ENCODE data around the gene CCDC167. TPM values are rescaled to one million over a fixed set of nuclear protein-coding genes. Genes with fewer than 3 reads are reported as not detected.

Gene CCDC167
- total and polyA plus RNA-seq, 10 of the 15 experiments (the other 5 are each of a cell fraction or from before 2014, with no cell fraction given), result 74.9 to 380 (median 137) TPM

- Histone ChIP-seq H2AFZ (ENCODE audit: control insufficient read depth, low read depth, low read length) (no peak overlapping the region), H3K27ac (ENCODE audit: control insufficient read depth, insufficient read depth) (peak overlapping the region; percentile 69), H3K4me2 (ENCODE audit: control insufficient read depth, insufficient read depth) (peak overlapping the region; percentile 38), H3K36me3 (ENCODE audit: control insufficient read depth in 2 of 2, insufficient read depth in 2 of 2, low read length in 1 of 2) (peaks cover 0 to 9% of the 10 kb centered on the region in 2 experiments), H3K79me2 (ENCODE audit: control insufficient read depth, insufficient read depth, low read length) (peaks cover 50% of the 10 kb centered on the region), H3K4me3 (no peak overlapping the region), H4K20me1 (ENCODE audit: control insufficient read depth, insufficient read depth) (no peaks in the 10 kb centered on the region), H3K27me3 (replicated peaks in 1 of 2; ENCODE audit: control insufficient read depth in 2 of 2, insufficient read depth in 2 of 2, low read length in 1 of 2) (no peaks in the 10 kb centered on the region), H3K9ac (ENCODE audit: control insufficient read depth, insufficient read depth, low read length) (no peak overlapping the region), H3K4me1 (ENCODE audit: control insufficient read depth, insufficient read depth, low read length) (peaks cover 71% of the 10 kb centered on the region), H3K9me3 (replicated peaks; ENCODE audit: control insufficient read depth, insufficient read depth, low read length) (no peaks in the 10 kb centered on the region; the same call in 2 of the 3 replicates)
- intact Hi-C loops (cut with micrococcal nuclease; ENCODE audit: unreplicated experiment) (no loop called here), in situ Hi-C loops (cut with MboI) (loop anchor here (10.0 kb wide), 1 partner anchor 62 kb away; no protein-coding TSS in a partner anchor)
- ChIA-PET CTCF (interaction anchor here (1.6 to 7.8 kb wide), 6 partner anchors 9 to 198 kb away, joined by 4 to 97 read pairs (median 13); no protein-coding TSS in a partner anchor), POLR2A (interaction anchor here (0.9 to 6.3 kb wide), 6 partner anchors 9 to 71 kb away, joined by 4 to 53 read pairs (median 9); partner anchors contain the start of gene CMTR1), SMC1A (ENCODE audit: uncharacterized antibody, unreplicated experiment) (interaction anchor here (1.6 to 7.0 kb wide), 9 partner anchors 15 to 193 kb away, joined by 3 to 92 read pairs (median 9); no protein-coding TSS in a partner anchor), RAD21 (ENCODE audit: unreplicated experiment) (interaction anchor here (2.0 to 4.1 kb wide), 6 partner anchors 24 to 72 kb away, joined by 9 to 32 read pairs (median 30); no protein-coding TSS in a partner anchor)
- BruUV-seq (replicated peaks), result no TSS peak
- WGBS (ENCODE audit: insufficient coverage, insufficient replicate concordance, low lambda C conversion rate, missing lambda C conversion rate), result 94% methylated on average over 38 of the region's 38 CpGs
- FAIRE-seq (no peak), DNase-seq (ENCODE audit: low read depth, low spot score) (no peak), ATAC-seq (no peak)
- TF ChIP-seq PRDM15 (CRISPR knock-in tag; IDR thresholded peaks at IDR 0.05) (no peak), ZBTB33 (IDR thresholded peaks at IDR 0.05) (peak; percentile 75), SPI1 (IDR thresholded peaks at IDR 0.05; ENCODE audit: borderline replicate concordance, insufficient read depth, low read depth, low read length) (no peak), IKZF1 (conservative IDR thresholded peaks at IDR 0.05) (peak; percentile 31; the same call in 1 of the 2 replicates), PAX8 (IDR thresholded peaks at IDR 0.05) (no peak), FOXK2 (IDR thresholded peaks at IDR 0.05) (no peak), HSF1 (IDR thresholded peaks at IDR 0.05; ENCODE audit: low read depth, low read length) (no peak), ZBTB11 (CRISPR knock-in tag; IDR thresholded peaks at IDR 0.05) (no peak), IKZF2 (IDR thresholded peaks at IDR 0.05) (peak in 1 of 2 experiments; percentile 6; a peak in 1 of 4 replicates), CBX3 (IDR thresholded peaks at IDR 0.05; ENCODE audit: borderline replicate concordance, low read depth) (no peak)
These were observed 6.6 kb downstream of the CCDC167 start for GRCh38 chr6:37492991-37493660.
